Uterus (tissue), 4 donors: ENCODE measurements around the gene ADAMTS15. TPM values are rescaled to one million over a fixed set of nuclear protein-coding genes. Genes with fewer than 3 reads are reported as not detected.

ENCODE experiments used
- DNase-seq, 2 donors: peaks; one replicate each; pipeline ENCODE4 v3.0.0-alpha.2; 2019 to 2020
- H3K27ac ChIP-seq, 2 donors: fragments of 200-600 bp; sonication (generic); 1 replicate in 1 of 2; 2 replicates in 1 of 2; pipeline ENCODE4 v1.5.1; 2016 to 2018
- H3K27me3 ChIP-seq, 2 donors: fragments of 200-600 bp; sonication (generic); one replicate each; pipeline ENCODE4 v1.5.1; 2018 to 2019; ENCODE audit warnings: control low read depth in 1 of 2
- H3K36me3 ChIP-seq, 2 donors: fragments of 200-600 bp; sonication (generic); one replicate each; pipeline ENCODE4 v1.5.1; 2019; ENCODE audit warnings: control low read depth in 1 of 2
- H3K4me1 ChIP-seq, 2 donors: fragments of 200-600 bp; sonication (generic); one replicate each; pipeline ENCODE4 v1.5.1; 2018 to 2019; ENCODE audit warnings: control low read depth in 1 of 2
- H3K4me3 ChIP-seq, 2 donors: fragments of 200-600 bp; sonication (generic); 1 replicate in 1 of 2; 2 replicates in 1 of 2; pipeline ENCODE4 v1.5.1; 2018 to 2019; ENCODE audit warnings: mild to moderate bottlenecking in 1 of 2
- H3K9me3 ChIP-seq, 2 donors: fragments of 200-600 bp; sonication (generic); one replicate each; pipeline ENCODE4 v1.5.1; 2019; ENCODE audit warnings: control low read depth in 1 of 2
- CTCF ChIP-seq, 4 experiments: fragments of 200-600 bp in 2 of 4; fragments of 450-650 bp in 2 of 4; sonication (generic) in 2 of 4; IDR thresholded peaks; one replicate each; pipeline ENCODE4 v1.5.1; 2016 to 2019; ENCODE audit warnings: antibody characterized with exemption in 4 of 4, mild to moderate bottlenecking in 2 of 4, moderate library complexity in 1 of 4
- POLR2A ChIP-seq, 2 donors: fragments of 450-650 bp; IDR thresholded peaks; one replicate each; pipeline ENCODE4 v1.6.1; 2016; ENCODE audit warnings: antibody characterized with exemption in 2 of 2, mild to moderate bottlenecking in 1 of 2, moderate library complexity in 1 of 2
- intact Hi-C: fragments of 100-400 bp; cut with DNase I; formaldehyde crosslinking; loops from one replicate; pipeline ENCODE4 v1.15.1; 2023; ENCODE audit warnings: low total_unique reads
- total RNA-seq, 4 donors: library from RNA; depleted of rRNA in 3 of 4; stranded (reverse); fragments of >200 nt in 3 of 4; gene quantifications; one replicate each; pipeline versions ENCODE4 v1.1.0 to v1.2.4, GENCODE V29; 2014 to 2023
- donor health status: DM: yes; HTN: yes; CAD: no.

The ADAMTS15 gene
- total RNA-seq, 4 donors from 2014 or later = 2.0 to 16.6 (median 6.1) TPM

- Histone ChIP-seq H3K36me3 (no peaks in the 10 kb centered on the region), H3K27me3 (no peaks in the 10 kb centered on the region), H3K27ac (no peak overlapping the region), H3K9me3 (no peaks in the 10 kb centered on the region), H3K4me1 (no peaks in the 10 kb centered on the region), H3K4me3 (no peak overlapping the region)
- no peak for DNase-seq
- TF ChIP-seq POLR2A (IDR thresholded peaks at IDR 0.05) (no peak), CTCF (IDR thresholded peaks at IDR 0.05) (no peak)
- intact Hi-C loops = no loop called here
Observed at GRCh38 chr11:130464291-130464812, 15.9 kb downstream of the ADAMTS15 start.

GRCh38 chr11:130465263-130465662 lies 16.8 kb downstream of the ADAMTS15 start:
- Histone ChIP-seq H3K4me1 (no peaks in the 10 kb centered on the region), H3K27ac (no peak overlapping the region), H3K27me3 (no peaks in the 10 kb centered on the region), H3K36me3 (no peaks in the 10 kb centered on the region), H3K9me3 (no peaks in the 10 kb centered on the region), H3K4me3 (no peak overlapping the region)
- intact Hi-C loops = no loop called here
- no peak for DNase-seq
- TF ChIP-seq POLR2A (IDR thresholded peaks at IDR 0.05) = no peak
- TF ChIP-seq CTCF (IDR thresholded peaks at IDR 0.05) = no peak

- no peak overlapping the region for H3K4me3 ChIP-seq
- TF ChIP-seq POLR2A (IDR thresholded peaks at IDR 0.05) = no peak
- no peak for TF ChIP-seq CTCF (IDR thresholded peaks at IDR 0.05)
- DNase-seq = no peak
- H3K4me1 ChIP-seq = no peaks in the 10 kb centered on the region
- no peaks in the 10 kb centered on the region for H3K36me3 ChIP-seq
- intact Hi-C loops = no loop called here
- H3K27me3 ChIP-seq = no peaks in the 10 kb centered on the region
- H3K27ac ChIP-seq = no peak overlapping the region
- H3K9me3 ChIP-seq = no peaks in the 10 kb centered on the region
Observed at GRCh38 chr11:130467116-130467900, 18.9 kb downstream of the ADAMTS15 start.

- intact Hi-C loops = no loop called here
- H3K27ac ChIP-seq = no peak overlapping the region
- H3K9me3 ChIP-seq = no peaks in the 10 kb centered on the region
- no peaks in the 10 kb centered on the region for H3K4me1 ChIP-seq
- no peak for DNase-seq
- TF ChIP-seq POLR2A (IDR thresholded peaks at IDR 0.05) = no peak
- no peak for TF ChIP-seq CTCF (IDR thresholded peaks at IDR 0.05)
- no peaks in the 10 kb centered on the region for H3K27me3 ChIP-seq
- H3K4me3 ChIP-seq = no peak overlapping the region
- no peaks in the 10 kb centered on the region for H3K36me3 ChIP-seq
Observed at GRCh38 chr11:130469181-130469580, 20.7 kb downstream of the ADAMTS15 start.

- intact Hi-C loops = no loop called here
- H3K4me3 ChIP-seq = no peak overlapping the region
- no peaks in the 10 kb centered on the region for H3K9me3 ChIP-seq
- no peaks in the 10 kb centered on the region for H3K4me1 ChIP-seq
- H3K27me3 ChIP-seq = no peaks in the 10 kb centered on the region
- H3K36me3 ChIP-seq = no peaks in the 10 kb centered on the region
- no peak overlapping the region for H3K27ac ChIP-seq
- TF ChIP-seq CTCF (IDR thresholded peaks at IDR 0.05) (no peak), POLR2A (IDR thresholded peaks at IDR 0.05) (no peak)
- no peak for DNase-seq
Observed at GRCh38 chr11:130470832-130471706, 22.6 kb downstream of the ADAMTS15 start.
